RWPE2 (cell line): ENCODE measurements around the gene WDR46.

Experiments
- ATAC-seq: fragments of 200-7000 bp; cut with Tn5 transposase; 3 replicates; pipeline ENCODE4 v1.9.1; 2021; ENCODE audit warnings: low read depth
- DNase-seq: peaks from one replicate; pipeline ENCODE4 v3.0.0-alpha.2; 2020; ENCODE audit warnings: low spot score
- H3K27ac ChIP-seq: fragments of 450-650 bp; 2 replicates; pipeline ENCODE4 v1.5.1; 2017; ENCODE audit warnings: mild to moderate bottlenecking; ENCODE audit not compliant: poor library complexity, severe bottlenecking
- H3K27me3 ChIP-seq: fragments of 250-450 bp; sonication (Bioruptor Pico); 2 replicates; pipeline ENCODE4 v1.5.1; 2021; ENCODE audit warnings: mild to moderate bottlenecking, moderate library complexity; ENCODE audit not compliant: insufficient read depth, poor library complexity, severe bottlenecking
- H3K36me3 ChIP-seq: fragments of 250-450 bp; sonication (Bioruptor Pico); 2 replicates; pipeline ENCODE4 v1.5.1; 2020; ENCODE audit warnings: low read depth, mild to moderate bottlenecking, moderate library complexity
- H3K4me1 ChIP-seq: fragments of 250-450 bp; sonication (Bioruptor Pico); 2 replicates; pipeline ENCODE4 v1.5.1; 2021; ENCODE audit warnings: mild to moderate bottlenecking, moderate library complexity; ENCODE audit not compliant: insufficient read depth, poor library complexity, severe bottlenecking
- H3K4me3 ChIP-seq: fragments of 250-450 bp; sonication (Bioruptor Pico); 2 replicates; pipeline ENCODE4 v1.5.1; 2021; ENCODE audit warnings: mild to moderate bottlenecking, moderate library complexity; ENCODE audit not compliant: severe bottlenecking
- H3K9me3 ChIP-seq: fragments of 250-450 bp; sonication (Bioruptor Pico); 2 replicates; pipeline ENCODE4 v1.5.1; 2021; ENCODE audit warnings: mild to moderate bottlenecking, moderate library complexity; ENCODE audit not compliant: severe bottlenecking
- CTCF ChIP-seq: fragments of 450-650 bp; IDR thresholded peaks from one replicate; pipeline ENCODE4 v1.5.1; 2017; ENCODE audit warnings: mild to moderate bottlenecking, moderate library complexity; ENCODE audit not compliant: poor library complexity, severe bottlenecking

The WDR46 gene

GRCh38 chr6:33317419-33317668 lies 28.3 kb upstream of the WDR46 start:
- TF ChIP-seq CTCF = no peak
- Histone ChIP-seq H3K4me1 (peaks cover 31% of the 10 kb centered on the region), H3K4me3 (peak overlapping the region; percentile 11), H3K27ac (peak overlapping the region; percentile 82), H3K36me3 (peaks cover 34% of the 10 kb centered on the region), H3K27me3 (no peaks in the 10 kb centered on the region), H3K9me3 (no peaks in the 10 kb centered on the region)
- no peak for ATAC-seq
- no peak for DNase-seq

GRCh38 chr6:33316603-33317418 lies 27.8 kb upstream of the WDR46 start:
- TF ChIP-seq CTCF = no peak
- Histone ChIP-seq H3K27ac (peak overlapping the region; percentile 82), H3K4me1 (peaks cover 29% of the 10 kb centered on the region), H3K36me3 (peaks cover 39% of the 10 kb centered on the region), H3K4me3 (peak overlapping the region; percentile 11), H3K27me3 (no peaks in the 10 kb centered on the region), H3K9me3 (no peaks in the 10 kb centered on the region)
- ATAC-seq (no peak), DNase-seq (no peak)

- DNase-seq (no peak), ATAC-seq (no peak)
- H3K4me3 ChIP-seq = no peak overlapping the region
- no peaks in the 10 kb centered on the region for H3K9me3 ChIP-seq
- TF ChIP-seq CTCF = no peak
- H3K36me3 ChIP-seq = peaks cover 43% of the 10 kb centered on the region
- H3K4me1 ChIP-seq = peaks cover 21% of the 10 kb centered on the region
- H3K27me3 ChIP-seq = no peaks in the 10 kb centered on the region
- no peak overlapping the region for H3K27ac ChIP-seq
Observed at GRCh38 chr6:33315793-33316602, 27.0 kb upstream of the WDR46 start.

- TF ChIP-seq CTCF = no peak
- Histone ChIP-seq H3K27me3 (no peaks in the 10 kb centered on the region), H3K9me3 (no peaks in the 10 kb centered on the region), H3K4me3 (peak overlapping the region; percentile 69), H3K36me3 (peaks cover 40% of the 10 kb centered on the region), H3K27ac (peak overlapping the region; percentile 87), H3K4me1 (peaks cover 13% of the 10 kb centered on the region)
- ATAC-seq = no peak
- no peak for DNase-seq
Observed at GRCh38 chr6:33314943-33315792, 26.1 kb upstream of the WDR46 start.
